Measurements from ENCODE around the gene HMG20A. TPM values are rescaled to one million over a fixed set of nuclear protein-coding genes. Genes with fewer than 3 reads are reported as not detected.

HMG20A gene
- total and polyA plus RNA-seq, 7 donors = 9.7 to 38.3 (median 29.3) TPM

DNA sequence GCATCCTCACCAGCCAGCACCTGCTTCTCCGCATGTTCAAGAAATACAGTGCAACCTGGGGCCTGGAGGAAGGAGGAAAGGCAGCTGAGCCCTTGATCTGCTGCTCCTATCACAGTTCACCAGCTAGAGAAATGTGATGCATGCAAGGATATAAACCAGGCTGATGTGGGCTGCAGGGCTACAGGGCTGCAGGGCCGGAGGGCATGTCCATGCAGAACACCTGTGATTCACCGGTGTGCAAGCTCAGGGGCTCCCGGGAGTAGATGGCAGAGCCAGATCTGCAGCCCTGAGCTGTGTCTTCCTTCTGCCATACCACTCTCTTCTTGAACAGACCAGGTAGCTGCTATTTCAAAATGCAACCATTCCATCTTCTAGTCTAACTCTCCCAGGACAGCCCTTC, 84.9 kb downstream of the HMG20A start:
- intact Hi-C loops (cut with DNase I) = loop anchor here in 1 of 2 donors (5.0 kb wide), 1 partner anchor 318 kb away; no protein-coding TSS in a partner anchor
- no peak overlapping the region for H3K27ac ChIP-seq
- 60 to 91% (median 89%) methylated on average over 4 of the region's 4 CpGs for WGBS, 3 donors

DNA sequence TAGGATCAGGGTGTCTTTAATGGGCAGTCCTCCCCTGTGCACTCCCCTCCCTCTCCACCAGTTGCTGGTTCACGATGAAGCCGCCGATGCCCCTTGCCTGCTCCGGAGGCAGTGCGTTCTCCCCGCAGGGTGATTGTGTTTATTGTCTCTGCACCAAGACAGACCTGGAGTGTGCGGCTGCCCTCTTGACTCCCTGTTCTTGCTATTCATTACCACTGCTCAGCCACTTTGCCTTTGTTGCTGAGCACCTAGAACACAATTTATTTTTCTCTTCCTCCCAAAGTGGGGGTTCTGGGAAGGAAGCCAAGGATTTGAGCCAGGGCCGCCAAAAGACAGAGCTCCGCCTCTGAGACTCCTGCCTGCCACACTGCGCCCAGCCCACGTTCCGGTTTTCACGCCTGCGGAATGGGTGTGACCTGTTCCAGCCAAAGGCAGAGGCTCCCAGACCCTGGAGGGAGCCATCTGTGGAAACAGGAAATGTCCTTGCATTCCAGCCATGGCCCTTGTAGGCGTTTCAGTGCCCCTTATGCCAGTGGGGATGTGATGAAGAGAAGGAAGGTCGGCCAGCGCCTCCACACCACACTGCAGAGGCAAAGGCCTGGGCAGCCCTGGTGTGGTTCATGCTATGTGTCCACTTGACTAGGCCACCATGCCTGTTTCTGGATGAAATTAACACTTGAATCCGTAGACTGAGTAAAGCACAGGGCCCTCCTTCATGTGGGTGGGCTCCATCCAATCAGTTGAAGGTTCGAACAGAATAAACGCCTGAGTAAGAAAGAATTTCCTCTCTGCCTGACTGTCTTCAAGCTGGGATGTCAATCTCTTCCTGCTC, 85.8 kb downstream of the HMG20A start:
- intact Hi-C loops (cut with DNase I) = loop anchor here in 1 of 2 donors (5.0 kb wide), 1 partner anchor 319 kb away; no protein-coding TSS in a partner anchor
- TF ChIP-seq, protein P1, sequence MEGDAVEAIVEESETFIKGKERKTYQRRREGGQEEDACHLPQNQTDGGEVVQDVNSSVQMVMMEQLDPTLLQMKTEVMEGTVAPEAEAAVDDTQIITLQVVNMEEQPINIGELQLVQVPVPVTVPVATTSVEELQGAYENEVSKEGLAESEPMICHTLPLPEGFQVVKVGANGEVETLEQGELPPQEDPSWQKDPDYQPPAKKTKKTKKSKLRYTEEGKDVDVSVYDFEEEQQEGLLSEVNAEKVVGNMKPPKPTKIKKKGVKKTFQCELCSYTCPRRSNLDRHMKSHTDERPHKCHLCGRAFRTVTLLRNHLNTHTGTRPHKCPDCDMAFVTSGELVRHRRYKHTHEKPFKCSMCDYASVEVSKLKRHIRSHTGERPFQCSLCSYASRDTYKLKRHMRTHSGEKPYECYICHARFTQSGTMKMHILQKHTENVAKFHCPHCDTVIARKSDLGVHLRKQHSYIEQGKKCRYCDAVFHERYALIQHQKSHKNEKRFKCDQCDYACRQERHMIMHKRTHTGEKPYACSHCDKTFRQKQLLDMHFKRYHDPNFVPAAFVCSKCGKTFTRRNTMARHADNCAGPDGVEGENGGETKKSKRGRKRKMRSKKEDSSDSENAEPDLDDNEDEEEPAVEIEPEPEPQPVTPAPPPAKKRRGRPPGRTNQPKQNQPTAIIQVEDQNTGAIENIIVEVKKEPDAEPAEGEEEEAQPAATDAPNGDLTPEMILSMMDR (IDR thresholded peaks at IDR 0.05) = no peak
- peaks cover 64% of the 10 kb centered on the region for H3K4me1 ChIP-seq
- H3K4me3 ChIP-seq = no peak overlapping the region
- H3K36me3 ChIP-seq (ENCODE audit: insufficient read depth in 1 of 2, low read depth in 1 of 2) = no peaks in the 10 kb centered on the region
- 41 to 49% (median 44%) methylated on average over 20 of the region's 20 CpGs for WGBS, 3 donors
- H3K9me3 ChIP-seq = no peaks in the 10 kb centered on the region
- H3K27me3 ChIP-seq (ENCODE audit: insufficient read depth in 3 of 3, low read length in 2 of 3) = no peaks in the 10 kb centered on the region
- ATAC-seq = peak in 3 of 4 donors; percentile 15 to 28 (median 16)
- peak; percentile 65 to 75 for DNase-seq
- H3K27ac ChIP-seq = peak overlapping the region; percentile 80

More for the DNA sequence above, 84.9 kb downstream of the HMG20A start:
- no peaks in the 10 kb centered on the region for H3K9me3 ChIP-seq
- TF ChIP-seq, protein P1 (IDR thresholded peaks at IDR 0.05) = no peak
- no peaks in the 10 kb centered on the region for H3K36me3 ChIP-seq (ENCODE audit: insufficient read depth in 1 of 2, low read depth in 1 of 2)
- no peak overlapping the region for H3K4me3 ChIP-seq
- ATAC-seq (no peak), DNase-seq (no peak)
- H3K27me3 ChIP-seq (ENCODE audit: insufficient read depth in 3 of 3, low read length in 2 of 3) = no peaks in the 10 kb centered on the region
- peaks cover 55% of the 10 kb centered on the region for H3K4me1 ChIP-seq

DNA sequence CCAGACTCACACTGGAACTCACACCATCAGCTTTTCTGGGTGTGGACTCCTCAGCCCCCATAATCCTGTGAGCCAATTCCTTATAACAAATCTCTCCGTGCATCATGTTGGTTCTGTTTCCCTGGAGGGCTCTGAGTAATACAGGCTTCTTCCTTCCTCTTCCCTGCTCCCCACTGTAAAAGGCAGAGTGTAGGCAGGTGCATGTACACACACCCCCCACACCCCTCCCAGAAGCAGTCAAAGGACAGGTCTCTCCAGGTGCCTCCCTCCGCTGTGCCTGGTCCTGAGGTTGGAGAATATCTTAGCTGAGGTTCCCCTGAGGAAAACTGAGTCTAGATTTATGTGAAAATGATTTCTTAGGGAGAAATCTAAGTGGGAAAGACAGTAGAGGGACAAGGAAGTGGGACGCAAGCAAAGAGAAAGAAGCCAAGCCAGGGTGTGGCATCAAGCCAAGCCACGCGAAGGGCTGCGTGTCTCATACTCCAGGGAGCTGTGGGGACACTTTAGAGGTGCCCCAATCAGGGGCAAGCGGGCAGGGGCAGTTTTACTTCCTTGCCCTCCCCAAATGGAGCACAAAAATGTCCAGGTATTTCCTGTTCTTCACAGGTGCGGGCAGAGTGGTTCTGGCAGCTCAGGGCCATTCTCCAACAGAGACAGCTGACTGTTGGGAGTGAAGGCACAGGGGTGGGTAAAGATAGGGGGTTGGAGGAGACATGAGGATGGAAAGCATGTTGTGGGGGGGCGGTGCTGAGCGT, 86.6 kb downstream of the HMG20A start:
- H3K27ac ChIP-seq = peak overlapping the region; percentile 80
- H3K36me3 ChIP-seq (ENCODE audit: insufficient read depth in 1 of 2, low read depth in 1 of 2) = no peaks in the 10 kb centered on the region
- ATAC-seq (peak; percentile 29 to 58 (median 38)), DNase-seq (peak; percentile 63 to 79)
- H3K27me3 ChIP-seq (ENCODE audit: insufficient read depth in 3 of 3, low read length in 2 of 3) = no peaks in the 10 kb centered on the region
- H3K9me3 ChIP-seq = no peaks in the 10 kb centered on the region
- intact Hi-C loops (cut with DNase I) = loop anchor here in 1 of 2 donors (5.0 kb wide), 1 partner anchor 320 kb away; no protein-coding TSS in a partner anchor
- 24 to 30% (median 28%) methylated on average over 10 of the region's 10 CpGs for WGBS, 3 donors
- TF ChIP-seq, protein P1 (IDR thresholded peaks at IDR 0.05) = no peak
- peak overlapping the region; percentile 41 for H3K4me3 ChIP-seq
- H3K4me1 ChIP-seq = peaks cover 64% of the 10 kb centered on the region

DNA sequence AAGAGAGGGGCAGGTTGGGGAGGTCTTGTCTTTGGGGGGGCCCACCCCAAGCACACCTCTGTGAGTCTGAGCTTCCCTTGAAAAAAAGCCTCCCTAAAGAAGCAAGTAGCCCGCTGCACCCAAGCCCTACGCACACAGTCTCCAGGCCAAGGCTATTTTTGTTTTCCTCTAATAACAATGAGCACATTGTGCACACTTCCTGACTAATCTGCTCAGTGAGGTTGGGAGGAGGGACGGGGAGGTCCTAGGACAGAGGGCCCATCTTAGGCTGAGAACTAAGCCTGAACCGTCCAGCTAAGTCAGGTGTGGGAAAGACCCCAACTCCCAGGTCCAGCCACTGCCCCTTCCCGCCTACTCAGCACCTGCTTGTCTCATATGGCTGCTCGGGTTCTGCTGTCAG, 87.2 kb downstream of the HMG20A start:
- peak in 1 of 2 donors; percentile 60 for DNase-seq
- H3K27ac ChIP-seq = peak overlapping the region; percentile 80

More for the DNA sequence above, 87.2 kb downstream of the HMG20A start:
- TF ChIP-seq, protein P1 (IDR thresholded peaks at IDR 0.05) = no peak
- whole genome bisulfite sequencing, 3 donors = 20 to 37% (median 26%) methylated on average over 6 of the region's 6 CpGs
- Histone ChIP-seq H3K4me1 (peaks cover 68% of the 10 kb centered on the region), H3K27me3 (ENCODE audit: insufficient read depth in 3 of 3, low read length in 2 of 3) (no peaks in the 10 kb centered on the region), H3K4me3 (peak overlapping the region; percentile 41), H3K9me3 (no peaks in the 10 kb centered on the region), H3K36me3 (ENCODE audit: insufficient read depth in 1 of 2, low read depth in 1 of 2) (no peaks in the 10 kb centered on the region)
- ATAC-seq = peak; percentile 75 to 89 (median 84)
- intact Hi-C loops (cut with DNase I) = loop anchor here in 1 of 2 donors (5.0 kb wide), 1 partner anchor 321 kb away; no protein-coding TSS in a partner anchor

Measured in psoas muscle (tissue), 8 donors.